C4-2B (cell line): ENCODE measurements around the gene TPRX1.

ENCODE experiments used
- ZFX ChIP-seq: fragments of 450-650 bp; IDR thresholded peaks from 2 replicates; pipeline ENCODE4 v1.6.1; 2017
- TF ChIP-seq, protein P1 (sequence below): fragments of 450-650 bp; conservative IDR thresholded peaks from 2 replicates; pipeline ENCODE4 v1.5.1; 2017; ENCODE audit warnings: mild to moderate bottlenecking

- TF ChIP-seq, protein P1, sequence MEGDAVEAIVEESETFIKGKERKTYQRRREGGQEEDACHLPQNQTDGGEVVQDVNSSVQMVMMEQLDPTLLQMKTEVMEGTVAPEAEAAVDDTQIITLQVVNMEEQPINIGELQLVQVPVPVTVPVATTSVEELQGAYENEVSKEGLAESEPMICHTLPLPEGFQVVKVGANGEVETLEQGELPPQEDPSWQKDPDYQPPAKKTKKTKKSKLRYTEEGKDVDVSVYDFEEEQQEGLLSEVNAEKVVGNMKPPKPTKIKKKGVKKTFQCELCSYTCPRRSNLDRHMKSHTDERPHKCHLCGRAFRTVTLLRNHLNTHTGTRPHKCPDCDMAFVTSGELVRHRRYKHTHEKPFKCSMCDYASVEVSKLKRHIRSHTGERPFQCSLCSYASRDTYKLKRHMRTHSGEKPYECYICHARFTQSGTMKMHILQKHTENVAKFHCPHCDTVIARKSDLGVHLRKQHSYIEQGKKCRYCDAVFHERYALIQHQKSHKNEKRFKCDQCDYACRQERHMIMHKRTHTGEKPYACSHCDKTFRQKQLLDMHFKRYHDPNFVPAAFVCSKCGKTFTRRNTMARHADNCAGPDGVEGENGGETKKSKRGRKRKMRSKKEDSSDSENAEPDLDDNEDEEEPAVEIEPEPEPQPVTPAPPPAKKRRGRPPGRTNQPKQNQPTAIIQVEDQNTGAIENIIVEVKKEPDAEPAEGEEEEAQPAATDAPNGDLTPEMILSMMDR = no peak
- no peak for TF ChIP-seq ZFX
Measured at GRCh38 chr19:47755762-47756626, 48.4 kb downstream of the TPRX1 start.
